DND-41 (cell line): Measurements from ENCODE around the gene UNCX.

Experiments
- CTCF ChIP-seq: IDR thresholded peaks from 2 replicates; pipeline ENCODE4 v1.5.1; 2012; ENCODE audit warnings: borderline replicate concordance, low read length, moderate library complexity, mild to moderate bottlenecking; ENCODE audit not compliant: poor library complexity, severe bottlenecking; ENCODE audit errors: extremely low read depth
- EZH2 ChIP-seq: IDR thresholded peaks from 3 replicates; pipeline ENCODE4 v1.6.1; 2012; ENCODE audit warnings: borderline replicate concordance, low read depth, mild to moderate bottlenecking, moderate library complexity, low read length, inconsistent platforms; ENCODE audit not compliant: severe bottlenecking

- TF ChIP-seq CTCF (no peak), EZH2 (no peak)
Measured at GRCh38 chr7:1256621-1257020, 23.9 kb downstream of the UNCX start.
